Heart right ventricle (tissue), 16 donors: Measurements from ENCODE around the gene INPP4B. TPM values are rescaled to one million over a fixed set of nuclear protein-coding genes. Genes with fewer than 3 reads are reported as not detected.

Experiments used
- ATAC-seq, 8 donors: fragments of 200-7000 bp; cut with Tn5 transposase; one replicate each; pipeline ENCODE4 v1.9.1; 2020; ENCODE audit warnings: mild to moderate bottlenecking in 8 of 8, moderate library complexity in 8 of 8, moderate number of reproducible peaks in 1 of 8
- DNase-seq, 2 donors: peaks; one replicate each; pipeline ENCODE4 v3.0.0-alpha.2; 2020
- H3K27ac ChIP-seq, 10 donors: fragments of 200-600 bp; sonication (generic) in 2 of 10; one replicate each; pipeline versions ENCODE4 v1.5.0 to v1.8.0; 2020 to 2022; ENCODE audit warnings: mild to moderate bottlenecking in 3 of 10
- H3K27me3 ChIP-seq, 7 donors: fragments of 200-600 bp; one replicate each; pipeline ENCODE4 v1.8.0; 2021 to 2022; ENCODE audit warnings: mild to moderate bottlenecking in 2 of 7
- H3K36me3 ChIP-seq, 9 donors: fragments of 200-600 bp; sonication (generic) in 1 of 9; one replicate each; pipeline versions ENCODE4 v1.5.0 to v1.8.0; 2020 to 2022; ENCODE audit warnings: mild to moderate bottlenecking in 2 of 9
- H3K4me1 ChIP-seq, 9 donors: fragments of 200-600 bp; sonication (generic) in 1 of 9; one replicate each; pipeline versions ENCODE4 v1.5.0 to v1.8.0; 2020 to 2022; ENCODE audit warnings: mild to moderate bottlenecking in 4 of 9
- H3K4me3 ChIP-seq, 10 donors: fragments of 200-600 bp; sonication (generic) in 2 of 10; one replicate each; pipeline versions ENCODE4 v1.5.0 to v1.8.0; 2020 to 2022; ENCODE audit warnings: mild to moderate bottlenecking in 7 of 10, moderate library complexity in 2 of 10
- H3K9me3 ChIP-seq, 11 donors: fragments of 200-600 bp in 10 of 11; sonication (generic) in 2 of 11; one replicate each; pipeline versions ENCODE4 v1.5.0 to v1.8.0; 2013 to 2022; ENCODE audit warnings: mild to moderate bottlenecking in 2 of 11, control low read depth in 1 of 11, moderate library complexity in 1 of 11
- CTCF ChIP-seq, 9 donors: fragments of 200-600 bp; sonication (generic) in 2 of 9; IDR thresholded peaks; one replicate each; pipeline versions ENCODE4 v1.5.0 to v1.8.0; 2021 to 2022; ENCODE audit warnings: antibody characterized with exemption in 9 of 9, mild to moderate bottlenecking in 5 of 9, moderate library complexity in 1 of 9
- WGBS, 2 donors: extraction: QIAGEN DNeasy Blood & Tissue Kit; methylation state at CpG; one replicate each; pipeline ENCODE4 v1.1.7; 2013; ENCODE audit warnings: inconsistent platforms in 1 of 2; 5-methylcytosine and 5-hydroxymethylcytosine counted together
- intact Hi-C, 10 donors: fragments of 100-400 bp; cut with DNase I; formaldehyde crosslinking; loops; one replicate each; pipeline versions ENCODE4 v1.11.1 to v1.14.2; 2022
- polyA plus RNA-seq, 2 donors: library from polyadenylated mRNA; stranded (reverse); fragments of 200-250 nt; gene quantifications; one replicate each; pipeline ENCODE4 v1.2.3, GENCODE V29; 2013
- total RNA-seq, 10 donors: library from RNA; stranded (reverse); fragmentation: NEBNext Ultra II Directional in 3 of 10; extraction: Animal tissue kit (Norgen Biotek cat#: 25700) in 3 of 10; gene quantifications; one replicate each; pipeline versions ENCODE4 v1.2.1 to v1.2.4, GENCODE V29; 2021 to 2023
- donor health status: Arrhythmogenic right ventricular cardiomyopathy.
- donor health status: ischemic (EF 13 %, LVEDD 7.1; RV severe dilation, severe dysfunction).
- donor health status: healthy with polysubstance abuse.
- donor health status: DM: no; HTN: yes; CAD: no.
- donor health status: DM: no; HTN: no; CAD: no.
- donor health status: ischemic (EF 25% LVEDD 6.9; RV normal size, moderate dysfunction).
- donor health status: ischemic (EF 25% LVEDD 5.7; RV mildly dilated, moderate dysfunction).
- donor health status: healthy.
- donor health status: DM: yes; HTN: yes; CAD: no.
- donor health status: Ischemic cardiomyopathy.
- donor health status: ischemic (EF 35%, LVEDD 5.7; RV mildly dilated, moderate dysfunction).
- donor health status: nonischemic (EF 11% LVEDD 7.7; RV severe dilation, severe dysfunction).
- donor health status: DM: yes; HTN: yes; CAD: no.
- donor health status: PGD.
- donor health status: ischemic (EF 29% LVEDD 5.4; RV normal size, mild dysfunction).
- donor health status: nonischemic (EF 23%, LVEDD 6.1; RV moderate dilation, normal function).

INPP4B gene
- total and polyA plus RNA-seq, 12 donors = 3.7 to 100.0 (median 39.1) TPM

GRCh38 chr4:142572071-142572470, 274.0 kb downstream of the INPP4B start:
- Histone ChIP-seq H3K4me3 (no peak overlapping the region), H3K27ac (no peak overlapping the region), H3K9me3 (no peaks in the 10 kb centered on the region), H3K4me1 (peaks cover 0 to 10% (median 3%) of the 10 kb centered on the region in 9 donors), H3K36me3 (no peaks in the 10 kb centered on the region), H3K27me3 (no peaks in the 10 kb centered on the region)
- 57 to 68% methylated on average over 1 of the region's 1 CpG for WGBS, 2 donors
- ATAC-seq = no peak
- DNase-seq = no peak
- no peak for TF ChIP-seq CTCF (IDR thresholded peaks at IDR 0.05)
- intact Hi-C loops = no loop called here

GRCh38 chr4:142567620-142568451, 278.3 kb downstream of the INPP4B start:
- WGBS, 2 donors = 57 to 75% methylated on average over 4 of the region's 4 CpGs
- intact Hi-C loops = no loop called here
- H3K4me3 ChIP-seq = peak overlapping the region in 1 of 10 donors; percentile 18
- DNase-seq (no peak), ATAC-seq (no peak)
- no peak for TF ChIP-seq CTCF (IDR thresholded peaks at IDR 0.05)
- peaks cover 0 to 10% (median 3%) of the 10 kb centered on the region in 9 donors for H3K4me1 ChIP-seq
- H3K27ac ChIP-seq = peak overlapping the region in 2 of 10 donors; percentile 6 to 40
- no peaks in the 10 kb centered on the region for H3K36me3 ChIP-seq
- no peaks in the 10 kb centered on the region for H3K27me3 ChIP-seq
- peaks cover 0 to 5% (median 0%) of the 10 kb centered on the region in 11 donors for H3K9me3 ChIP-seq

GRCh38 chr4:142567199-142567598, 278.9 kb downstream of the INPP4B start:
- DNase-seq (no peak), ATAC-seq (peak in 2 of 8 donors; percentile 38 to 41)
- peaks cover 0 to 10% (median 3%) of the 10 kb centered on the region in 9 donors for H3K4me1 ChIP-seq
- intact Hi-C loops = no loop called here
- H3K27me3 ChIP-seq = no peaks in the 10 kb centered on the region
- H3K27ac ChIP-seq = peak overlapping the region in 1 of 10 donors; percentile 59
- 52 to 65% methylated on average over 5 of the region's 5 CpGs for WGBS, 2 donors
- H3K36me3 ChIP-seq = no peaks in the 10 kb centered on the region
- peaks cover 0 to 5% (median 0%) of the 10 kb centered on the region in 11 donors for H3K9me3 ChIP-seq
- peak in 1 of 9 donors; percentile 24 for TF ChIP-seq CTCF (IDR thresholded peaks at IDR 0.05)
- peak overlapping the region in 1 of 10 donors; percentile 20 for H3K4me3 ChIP-seq

- peaks cover 0 to 5% (median 0%) of the 10 kb centered on the region in 11 donors for H3K9me3 ChIP-seq
- H3K27ac ChIP-seq = peak overlapping the region in 1 of 10 donors; percentile 59
- WGBS, 2 donors = 81 to 86% methylated on average over 4 of the region's 4 CpGs
- no peaks in the 10 kb centered on the region for H3K27me3 ChIP-seq
- peak overlapping the region in 1 of 10 donors; percentile 20 for H3K4me3 ChIP-seq
- TF ChIP-seq CTCF (IDR thresholded peaks at IDR 0.05) = no peak
- DNase-seq = no peak
- intact Hi-C loops = no loop called here
- peaks cover 0 to 10% (median 3%) of the 10 kb centered on the region in 9 donors for H3K4me1 ChIP-seq
- ATAC-seq = no peak
- H3K36me3 ChIP-seq = no peaks in the 10 kb centered on the region
Measured at GRCh38 chr4:142566777-142567176, 279.3 kb downstream of the INPP4B start.
